ENCODE measurements around the gene OR52H1.

OR52H1 gene

GRCh38 chr11:5514841-5515240 is 33.5 kb downstream of the OR52H1 start:
- Histone ChIP-seq H3K9me3 (ENCODE audit: control insufficient read depth in 5 of 5, low read length in 5 of 5) (no peaks in the 10 kb centered on the region), H3K4me3 (ENCODE audit: low read depth in 1 of 5, low read length in 5 of 5) (no peak overlapping the region), H3K9ac (ENCODE audit: low read length in 5 of 5) (no peak overlapping the region), H3K4me1 (ENCODE audit: control insufficient read depth in 5 of 5, insufficient read depth in 5 of 5, low read length in 5 of 5) (no peaks in the 10 kb centered on the region), H3K27ac (ENCODE audit: low read depth, low read length) (no peak overlapping the region), H3K27me3 (ENCODE audit: control insufficient read depth in 5 of 5, insufficient read depth in 4 of 5, low read length in 5 of 5) (no peaks in the 10 kb centered on the region), H3K36me3 (ENCODE audit: control insufficient read depth in 5 of 5, insufficient read depth in 5 of 5, low read length in 5 of 5) (no peaks in the 10 kb centered on the region)

GRCh38 chr11:5509803-5510202 is 38.5 kb downstream of the OR52H1 start, which contains the start of gene UBQLN3:
TSS of gene UBQLN3 (minus strand) at chr11:5509957. CDS start at chr11:5509558, 399 bp downstream.
- H3K27ac ChIP-seq (ENCODE audit: low read depth, low read length), result no peak within 1 kb of the TSS
- peaks cover 0 to 5% (median 0%) of the 10 kb centered on the region in 5 donors for H3K27me3 ChIP-seq (ENCODE audit: control insufficient read depth in 5 of 5, insufficient read depth in 4 of 5, low read length in 5 of 5)
- no peaks in the 10 kb centered on the region for H3K4me1 ChIP-seq (ENCODE audit: control insufficient read depth in 5 of 5, insufficient read depth in 5 of 5, low read length in 5 of 5)
- no peaks in the 10 kb centered on the region for H3K36me3 ChIP-seq (ENCODE audit: control insufficient read depth in 5 of 5, insufficient read depth in 5 of 5, low read length in 5 of 5)
- no peaks in the 10 kb centered on the region for H3K9me3 ChIP-seq (ENCODE audit: control insufficient read depth in 5 of 5, low read length in 5 of 5)
- H3K9ac ChIP-seq (ENCODE audit: low read length in 5 of 5), result no peak within 1 kb of the TSS
- no peak within 1 kb of the TSS for H3K4me3 ChIP-seq (ENCODE audit: low read depth in 1 of 5, low read length in 5 of 5)

- H3K9me3 ChIP-seq (ENCODE audit: control insufficient read depth in 5 of 5, low read length in 5 of 5), result no peaks in the 10 kb centered on the region
- no peaks in the 10 kb centered on the region for H3K36me3 ChIP-seq (ENCODE audit: control insufficient read depth in 5 of 5, insufficient read depth in 5 of 5, low read length in 5 of 5)
- no peak overlapping the region for H3K9ac ChIP-seq (ENCODE audit: low read length in 5 of 5)
- no peak overlapping the region for H3K4me3 ChIP-seq (ENCODE audit: low read depth in 1 of 5, low read length in 5 of 5)
- H3K27ac ChIP-seq (ENCODE audit: low read depth, low read length), result no peak overlapping the region
- H3K27me3 ChIP-seq (ENCODE audit: control insufficient read depth in 5 of 5, insufficient read depth in 4 of 5, low read length in 5 of 5), result peaks cover 0 to 5% (median 0%) of the 10 kb centered on the region in 5 donors
- no peaks in the 10 kb centered on the region for H3K4me1 ChIP-seq (ENCODE audit: control insufficient read depth in 5 of 5, insufficient read depth in 5 of 5, low read length in 5 of 5)
Measured at GRCh38 chr11:5508605-5509004, 39.7 kb downstream of the OR52H1 start.

- H3K36me3 ChIP-seq (ENCODE audit: control insufficient read depth in 5 of 5, insufficient read depth in 5 of 5, low read length in 5 of 5), result no peaks in the 10 kb centered on the region
Measured at GRCh38 chr11:5507933-5508305, 40.4 kb downstream of the OR52H1 start.

DNA sequence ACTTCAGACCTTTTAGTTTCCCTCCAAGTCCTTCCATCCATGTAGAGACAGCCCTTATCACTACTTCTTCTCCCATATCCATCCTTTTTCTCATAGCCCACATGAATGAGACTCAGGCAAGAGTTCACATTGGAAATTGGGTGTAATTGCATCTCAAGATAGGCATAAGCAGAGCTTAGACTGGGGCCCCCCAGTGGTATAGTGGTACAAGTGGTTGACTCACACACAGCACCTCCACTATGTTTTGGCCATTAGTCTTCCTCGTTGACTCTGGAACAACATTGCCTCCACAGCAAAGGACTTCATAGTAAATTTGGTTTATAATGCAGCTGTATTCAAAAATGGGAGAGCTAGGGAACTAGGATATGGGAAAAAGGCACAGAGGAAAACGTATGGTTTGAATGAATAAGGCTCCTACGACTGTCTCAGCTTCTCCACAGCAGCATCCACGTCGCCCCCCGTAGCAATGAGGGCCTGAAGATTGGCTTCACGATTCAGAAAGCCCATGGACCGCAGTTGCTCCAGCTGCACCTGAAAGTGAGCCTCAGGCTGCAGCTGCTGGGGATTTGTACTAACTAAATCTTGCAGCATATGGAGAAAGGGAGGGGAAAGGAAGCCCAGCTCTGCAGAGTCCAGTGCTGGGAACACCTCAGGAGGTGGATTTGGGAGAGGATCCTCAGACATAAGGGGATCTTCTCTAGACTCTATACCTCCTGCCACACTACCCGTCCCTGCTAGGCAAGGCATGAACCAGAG is 41.0 kb downstream of the OR52H1 start:
- no peaks in the 10 kb centered on the region for H3K9me3 ChIP-seq (ENCODE audit: control insufficient read depth in 5 of 5, low read length in 5 of 5)

More at GRCh38 chr11:5507933-5508305, 40.4 kb downstream of the OR52H1 start:
- Histone ChIP-seq H3K9me3 (ENCODE audit: control insufficient read depth in 5 of 5, low read length in 5 of 5) (no peaks in the 10 kb centered on the region), H3K4me1 (ENCODE audit: control insufficient read depth in 5 of 5, insufficient read depth in 5 of 5, low read length in 5 of 5) (no peaks in the 10 kb centered on the region), H3K27ac (ENCODE audit: low read depth, low read length) (no peak overlapping the region), H3K27me3 (ENCODE audit: control insufficient read depth in 5 of 5, insufficient read depth in 4 of 5, low read length in 5 of 5) (peaks cover 0 to 5% (median 0%) of the 10 kb centered on the region in 5 donors), H3K9ac (ENCODE audit: low read length in 5 of 5) (no peak overlapping the region), H3K4me3 (ENCODE audit: low read depth in 1 of 5, low read length in 5 of 5) (no peak overlapping the region)

DNA sequence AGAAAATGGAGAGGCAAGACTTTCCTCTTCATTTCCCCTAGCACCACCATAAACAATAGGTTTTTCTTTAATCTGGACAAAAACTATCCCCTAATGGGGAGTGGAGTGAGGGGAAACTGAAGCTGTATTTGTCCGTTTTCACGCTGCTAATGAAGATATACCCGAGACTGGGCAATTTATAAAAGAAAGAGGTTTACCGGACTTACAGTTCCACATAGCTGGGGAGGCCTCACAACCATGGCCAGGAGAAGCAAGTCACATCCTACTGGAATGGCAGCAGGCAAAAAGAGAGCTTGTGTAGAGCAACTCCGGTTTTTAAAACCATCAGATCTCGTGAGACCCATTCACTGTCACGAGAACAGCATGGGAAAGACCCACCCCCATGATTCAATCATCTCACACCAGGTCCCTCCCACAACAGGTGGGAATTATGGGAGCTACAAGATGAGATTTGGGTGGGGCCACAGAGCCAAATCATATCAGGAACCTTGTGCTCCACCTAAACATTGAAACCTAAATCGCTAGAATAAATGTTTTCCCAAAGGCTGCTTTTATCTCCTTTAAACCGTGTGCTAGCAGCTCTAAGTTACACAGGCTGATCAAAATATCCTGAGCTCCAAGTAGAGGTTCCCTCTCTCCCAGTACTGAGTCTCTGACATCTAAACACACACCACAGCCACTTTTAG is 42.8 kb downstream of the OR52H1 start:
- H3K36me3 ChIP-seq (ENCODE audit: control insufficient read depth in 5 of 5, insufficient read depth in 5 of 5, low read length in 5 of 5), result no peaks in the 10 kb centered on the region
- no peaks in the 10 kb centered on the region for H3K4me1 ChIP-seq (ENCODE audit: control insufficient read depth in 5 of 5, insufficient read depth in 5 of 5, low read length in 5 of 5)
- H3K9me3 ChIP-seq (ENCODE audit: control insufficient read depth in 5 of 5, low read length in 5 of 5), result no peaks in the 10 kb centered on the region
- no peak overlapping the region for H3K27ac ChIP-seq (ENCODE audit: low read depth, low read length)
- H3K9ac ChIP-seq (ENCODE audit: low read length in 5 of 5), result no peak overlapping the region
- no peak overlapping the region for H3K4me3 ChIP-seq (ENCODE audit: low read depth in 1 of 5, low read length in 5 of 5)
- peaks cover 0 to 5% (median 0%) of the 10 kb centered on the region in 5 donors for H3K27me3 ChIP-seq (ENCODE audit: control insufficient read depth in 5 of 5, insufficient read depth in 4 of 5, low read length in 5 of 5)

More for the DNA sequence above, 41.0 kb downstream of the OR52H1 start:
- Histone ChIP-seq H3K27me3 (ENCODE audit: control insufficient read depth in 5 of 5, insufficient read depth in 4 of 5, low read length in 5 of 5) (peaks cover 0 to 5% (median 0%) of the 10 kb centered on the region in 5 donors), H3K9ac (ENCODE audit: low read length in 5 of 5) (no peak overlapping the region), H3K4me1 (ENCODE audit: control insufficient read depth in 5 of 5, insufficient read depth in 5 of 5, low read length in 5 of 5) (no peaks in the 10 kb centered on the region), H3K4me3 (ENCODE audit: low read depth in 1 of 5, low read length in 5 of 5) (no peak overlapping the region), H3K27ac (ENCODE audit: low read depth, low read length) (no peak overlapping the region), H3K36me3 (ENCODE audit: control insufficient read depth in 5 of 5, insufficient read depth in 5 of 5, low read length in 5 of 5) (no peaks in the 10 kb centered on the region)

DNA sequence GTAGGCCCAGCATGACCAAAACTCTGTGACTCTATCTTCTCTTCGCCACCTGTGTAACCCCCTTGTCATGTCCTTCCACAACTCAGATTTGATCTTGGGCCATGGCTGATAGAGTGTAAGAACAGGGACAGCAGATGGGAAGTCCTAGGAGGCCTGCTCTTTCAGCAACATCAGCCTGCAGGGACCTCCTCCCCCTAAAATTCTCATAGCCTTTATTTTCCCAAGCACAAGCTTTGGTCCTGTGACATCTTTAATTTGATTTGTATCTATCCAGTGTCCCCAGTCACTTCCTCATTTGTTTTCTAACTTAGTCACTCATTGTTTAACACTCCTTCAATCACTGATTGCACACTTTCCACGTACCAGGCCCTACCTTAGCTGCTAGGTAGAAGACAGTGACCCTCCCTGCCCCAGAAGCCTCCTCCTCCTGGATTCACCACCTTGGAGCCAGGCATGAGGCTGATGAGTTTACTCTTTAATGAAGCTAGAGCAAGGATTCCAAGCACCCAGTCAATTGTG is 43.9 kb downstream of the OR52H1 start:
- Histone ChIP-seq H3K27ac (ENCODE audit: low read depth, low read length) (no peak overlapping the region), H3K9ac (ENCODE audit: low read length in 5 of 5) (no peak overlapping the region), H3K9me3 (ENCODE audit: control insufficient read depth in 5 of 5, low read length in 5 of 5) (no peaks in the 10 kb centered on the region), H3K4me1 (ENCODE audit: control insufficient read depth in 5 of 5, insufficient read depth in 5 of 5, low read length in 5 of 5) (no peaks in the 10 kb centered on the region), H3K4me3 (ENCODE audit: low read depth in 1 of 5, low read length in 5 of 5) (no peak overlapping the region), H3K27me3 (ENCODE audit: control insufficient read depth in 5 of 5, insufficient read depth in 4 of 5, low read length in 5 of 5) (peaks cover 0 to 5% (median 0%) of the 10 kb centered on the region in 5 donors), H3K36me3 (ENCODE audit: control insufficient read depth in 5 of 5, insufficient read depth in 5 of 5, low read length in 5 of 5) (no peaks in the 10 kb centered on the region)

GRCh38 chr11:5500393-5500801 is 47.9 kb downstream of the OR52H1 start:
- Histone ChIP-seq H3K4me3 (ENCODE audit: low read depth in 1 of 5, low read length in 5 of 5) (no peak overlapping the region), H3K27me3 (ENCODE audit: control insufficient read depth in 5 of 5, insufficient read depth in 4 of 5, low read length in 5 of 5) (no peaks in the 10 kb centered on the region), H3K9ac (ENCODE audit: low read length in 5 of 5) (no peak overlapping the region), H3K36me3 (ENCODE audit: control insufficient read depth in 5 of 5, insufficient read depth in 5 of 5, low read length in 5 of 5) (no peaks in the 10 kb centered on the region), H3K27ac (ENCODE audit: low read depth, low read length) (no peak overlapping the region), H3K9me3 (ENCODE audit: control insufficient read depth in 5 of 5, low read length in 5 of 5) (no peaks in the 10 kb centered on the region), H3K4me1 (ENCODE audit: control insufficient read depth in 5 of 5, insufficient read depth in 5 of 5, low read length in 5 of 5) (peaks cover 0 to 5% (median 0%) of the 10 kb centered on the region in 5 donors)

DNA sequence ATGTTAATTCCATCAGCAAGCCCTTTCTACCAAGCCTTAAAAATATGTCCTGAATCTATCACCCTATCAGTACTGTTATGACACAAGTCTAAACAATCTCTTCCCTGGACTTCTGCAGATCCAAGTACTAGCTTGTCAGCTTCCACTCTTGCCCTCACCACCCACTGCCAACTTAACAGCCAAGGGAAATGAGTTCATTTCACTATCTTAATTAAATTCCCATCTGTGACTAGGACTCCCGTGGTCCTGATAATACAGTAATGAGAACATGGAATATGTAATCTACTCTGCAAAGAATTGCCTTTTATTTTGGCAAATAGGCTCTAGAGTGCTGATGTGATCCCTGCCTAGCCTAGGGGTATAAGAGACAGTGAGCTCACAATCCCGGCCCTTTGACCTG is 48.7 kb downstream of the OR52H1 start:
- peaks cover 0 to 5% (median 0%) of the 10 kb centered on the region in 5 donors for H3K4me1 ChIP-seq (ENCODE audit: control insufficient read depth in 5 of 5, insufficient read depth in 5 of 5, low read length in 5 of 5)
- H3K27me3 ChIP-seq (ENCODE audit: control insufficient read depth in 5 of 5, insufficient read depth in 4 of 5, low read length in 5 of 5), result no peaks in the 10 kb centered on the region
- H3K36me3 ChIP-seq (ENCODE audit: control insufficient read depth in 5 of 5, insufficient read depth in 5 of 5, low read length in 5 of 5), result no peaks in the 10 kb centered on the region
- no peaks in the 10 kb centered on the region for H3K9me3 ChIP-seq (ENCODE audit: control insufficient read depth in 5 of 5, low read length in 5 of 5)
- no peak overlapping the region for H3K4me3 ChIP-seq (ENCODE audit: low read depth in 1 of 5, low read length in 5 of 5)
- no peak overlapping the region for H3K27ac ChIP-seq (ENCODE audit: low read depth, low read length)
- H3K9ac ChIP-seq (ENCODE audit: low read length in 5 of 5), result no peak overlapping the region
